Globus pallidus (tissue), 1 donor: Measurements from ENCODE around the gene SLC7A6.

Experiments used
- DNase-seq: peaks from one replicate; pipeline ENCODE4 v3.0.0-alpha.2; 2015; ENCODE audit warnings: low spot score

SLC7A6 gene

GRCh38 chr16:68235108-68235886 lies 29.0 kb upstream of the SLC7A6 start:
- DNase-seq = no peak

GRCh38 chr16:68235887-68236136 lies 28.5 kb upstream of the SLC7A6 start, which contains the start of gene ESRP2:
Gene ESRP2 (minus strand): TSS chr16:68236127. CDS start chr16:68236045, 82 bp downstream.
- no peak for DNase-seq

GRCh38 chr16:68236137-68236825 lies 28.0 kb upstream of the SLC7A6 start:
- DNase-seq = no peak

GRCh38 chr16:68236826-68237242 lies 27.5 kb upstream of the SLC7A6 start:
- no peak for DNase-seq

GRCh38 chr16:68237243-68238028 lies 26.9 kb upstream of the SLC7A6 start:
- peak; percentile 94 for DNase-seq

GRCh38 chr16:68238029-68238345 lies 26.3 kb upstream of the SLC7A6 start:
- no peak for DNase-seq

- no peak for DNase-seq
Measured at GRCh38 chr16:68242085-68242484, 22.2 kb upstream of the SLC7A6 start.

- no peak for DNase-seq
Measured at GRCh38 chr16:68242926-68243858, 21.1 kb upstream of the SLC7A6 start.

GRCh38 chr16:68244481-68244902 lies 19.8 kb upstream of the SLC7A6 start:
- no peak for DNase-seq

GRCh38 chr16:68244903-68245853 lies 19.1 kb upstream of the SLC7A6 start, which contains the start of gene PLA2G15:
Gene PLA2G15 (plus strand): TSS chr16:68245373. CDS start chr16:68245427, 54 bp downstream.
- peak; percentile 90 for DNase-seq

GRCh38 chr16:68246121-68246520 lies 18.2 kb upstream of the SLC7A6 start:
- no peak for DNase-seq

GRCh38 chr16:68246666-68247065 lies 17.7 kb upstream of the SLC7A6 start:
- no peak for DNase-seq

GRCh38 chr16:68247400-68247799 lies 16.9 kb upstream of the SLC7A6 start:
- DNase-seq = peak; percentile 64

- DNase-seq = no peak
Measured at GRCh38 chr16:68247932-68248331, 16.4 kb upstream of the SLC7A6 start.

GRCh38 chr16:68249371-68249770 lies 15.0 kb upstream of the SLC7A6 start:
- no peak for DNase-seq

GRCh38 chr16:68250951-68251350 lies 13.4 kb upstream of the SLC7A6 start:
- no peak for DNase-seq

- no peak for DNase-seq
Measured at GRCh38 chr16:68251832-68252231, 12.5 kb upstream of the SLC7A6 start.

- no peak for DNase-seq
Measured at GRCh38 chr16:68252383-68252782, 11.9 kb upstream of the SLC7A6 start.

- no peak for DNase-seq
Measured at GRCh38 chr16:68253721-68254120, 10.6 kb upstream of the SLC7A6 start.

GRCh38 chr16:68255712-68256111 lies 8.6 kb upstream of the SLC7A6 start:
- DNase-seq = no peak
